Muscle layer of duodenum (tissue), 2 donors: ENCODE measurements around the gene THYN1.

Experiments
- H3K27ac ChIP-seq: one replicate; pipeline ENCODE4 v1.7.0; 2013; ENCODE audit warnings: mild to moderate bottlenecking, low read length
- H3K27me3 ChIP-seq: one replicate; pipeline ENCODE4 v1.7.0; 2013; ENCODE audit warnings: low read depth, mild to moderate bottlenecking, control low read depth, low read length
- H3K36me3 ChIP-seq, 2 donors: one replicate each; pipeline ENCODE4 v1.7.0; 2013; ENCODE audit warnings: low read length in 2 of 2, control low read depth in 1 of 2, mild to moderate bottlenecking in 1 of 2; ENCODE audit not compliant: insufficient read depth in 2 of 2, control insufficient read depth in 1 of 2
- H3K4me1 ChIP-seq, 2 donors: one replicate each; pipeline ENCODE4 v1.7.0; 2013; ENCODE audit warnings: low read length in 2 of 2, mild to moderate bottlenecking in 2 of 2, control low read depth in 1 of 2, moderate library complexity in 1 of 2; ENCODE audit not compliant: insufficient read depth in 2 of 2, control insufficient read depth in 1 of 2
- H3K4me3 ChIP-seq, 2 donors: one replicate each; pipeline ENCODE4 v1.7.0; 2013; ENCODE audit warnings: low read length in 2 of 2, low read depth in 1 of 2, mild to moderate bottlenecking in 1 of 2
- H3K9me3 ChIP-seq, 2 donors: one replicate each; pipeline ENCODE4 v1.7.0; 2013; ENCODE audit warnings: low read length in 2 of 2, control low read depth in 1 of 2, mild to moderate bottlenecking in 1 of 2; ENCODE audit not compliant: control insufficient read depth in 1 of 2
- donor health status: healthy.

THYN1 gene

DNA sequence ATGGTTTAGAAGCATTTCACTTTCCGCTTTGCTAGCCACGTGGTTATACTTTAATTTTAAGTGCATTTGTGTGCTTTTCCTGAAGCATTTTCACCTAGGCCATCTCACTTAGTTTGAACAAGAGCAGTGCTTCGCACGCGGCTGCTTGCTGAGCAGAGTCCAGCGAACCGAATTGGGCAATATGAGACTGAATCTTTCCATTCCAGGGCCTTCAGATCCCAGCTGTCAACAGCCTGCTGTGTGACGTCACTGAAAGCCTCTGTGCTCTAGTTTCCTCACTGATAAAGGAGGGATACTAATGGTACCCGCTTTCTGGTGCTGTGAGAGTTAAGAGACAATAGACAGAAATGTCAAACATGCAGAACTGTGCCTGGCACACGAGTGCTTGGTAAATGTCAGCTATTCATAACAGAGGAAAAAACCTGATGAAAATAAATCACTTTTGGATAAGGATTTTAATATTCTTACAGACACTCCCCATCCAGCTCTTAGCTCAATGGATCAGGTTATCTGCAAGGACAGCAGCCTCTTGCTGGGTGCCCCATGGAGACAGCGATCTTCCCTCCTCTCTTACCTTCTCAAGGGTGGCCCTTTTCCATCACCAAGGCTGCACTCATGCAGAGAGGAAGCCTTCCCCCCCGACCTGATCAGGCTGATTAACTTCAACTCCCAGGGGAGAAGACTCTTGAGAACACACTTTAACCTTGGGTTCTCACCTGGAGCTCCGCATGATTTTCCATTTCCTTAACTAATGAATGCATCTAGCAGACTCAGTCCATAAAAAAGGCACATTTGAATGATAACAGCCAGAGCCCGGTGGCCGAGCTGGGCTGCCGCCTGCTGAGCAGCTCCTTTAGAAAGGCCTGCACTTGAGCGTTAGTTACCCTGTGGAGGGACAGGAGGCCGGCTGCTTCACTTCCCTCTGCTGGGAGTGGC lies 19.5 kb upstream of the THYN1 start:
- Histone ChIP-seq H3K27ac (no peak overlapping the region), H3K36me3 (no peaks in the 10 kb centered on the region), H3K9me3 (no peaks in the 10 kb centered on the region), H3K27me3 (peaks cover 44% of the 10 kb centered on the region), H3K4me1 (peaks cover 6 to 24% of the 10 kb centered on the region in 2 donors), H3K4me3 (no peak overlapping the region)

DNA sequence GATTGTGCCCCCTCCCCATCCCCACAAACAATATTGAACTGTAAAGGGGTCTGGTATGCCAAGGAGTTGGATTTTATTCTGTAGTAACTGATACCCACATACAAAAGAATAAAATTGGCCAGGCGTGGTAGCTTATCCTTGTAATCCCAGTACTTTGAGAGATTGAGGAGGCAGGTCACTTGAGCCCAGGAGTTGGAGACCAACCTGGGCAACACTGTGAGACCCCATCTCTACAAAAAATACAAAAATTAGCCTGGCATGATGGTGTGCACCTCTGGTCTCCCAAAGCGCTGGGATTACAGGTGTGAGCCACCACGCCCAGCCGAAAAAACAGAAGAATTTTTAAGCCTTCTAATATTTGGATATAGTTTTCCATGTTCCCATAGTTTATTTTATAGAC lies 18.8 kb upstream of the THYN1 start:
- H3K27ac ChIP-seq = no peak overlapping the region
- peaks cover 38% of the 10 kb centered on the region for H3K27me3 ChIP-seq
- H3K9me3 ChIP-seq = no peaks in the 10 kb centered on the region
- H3K36me3 ChIP-seq = no peaks in the 10 kb centered on the region
- H3K4me3 ChIP-seq = no peak overlapping the region
- H3K4me1 ChIP-seq = peaks cover 6 to 18% of the 10 kb centered on the region in 2 donors

DNA sequence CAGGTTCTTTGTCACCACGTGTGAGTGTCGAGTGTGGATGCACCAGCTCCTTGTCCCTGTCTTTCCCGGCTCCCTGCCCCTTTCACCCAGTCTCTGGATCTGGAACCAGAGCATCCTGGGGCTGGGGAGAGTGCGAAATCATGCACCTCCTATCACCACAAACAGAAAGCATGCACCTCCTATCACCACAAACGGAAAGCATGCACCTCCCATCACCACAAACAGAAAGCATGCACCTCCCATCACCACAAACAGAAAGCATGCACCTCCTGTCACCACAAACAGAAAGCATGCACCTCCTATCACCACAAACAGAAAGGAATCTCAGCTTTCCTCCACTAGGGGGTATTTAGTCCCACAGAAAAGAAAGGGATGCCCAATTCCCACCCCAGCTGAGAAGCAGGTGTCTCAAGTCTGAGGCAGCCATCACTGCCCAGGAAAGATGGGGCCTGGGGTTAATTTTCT lies 17.1 kb upstream of the THYN1 start:
- H3K36me3 ChIP-seq = peaks cover under 1% of the 10 kb centered on the region in 2 donors
- H3K4me3 ChIP-seq = no peak overlapping the region
- no peaks in the 10 kb centered on the region for H3K9me3 ChIP-seq
- peaks cover under 1 to 1% of the 10 kb centered on the region in 2 donors for H3K4me1 ChIP-seq
- no peak overlapping the region for H3K27ac ChIP-seq
- H3K27me3 ChIP-seq = peaks cover 25% of the 10 kb centered on the region

DNA sequence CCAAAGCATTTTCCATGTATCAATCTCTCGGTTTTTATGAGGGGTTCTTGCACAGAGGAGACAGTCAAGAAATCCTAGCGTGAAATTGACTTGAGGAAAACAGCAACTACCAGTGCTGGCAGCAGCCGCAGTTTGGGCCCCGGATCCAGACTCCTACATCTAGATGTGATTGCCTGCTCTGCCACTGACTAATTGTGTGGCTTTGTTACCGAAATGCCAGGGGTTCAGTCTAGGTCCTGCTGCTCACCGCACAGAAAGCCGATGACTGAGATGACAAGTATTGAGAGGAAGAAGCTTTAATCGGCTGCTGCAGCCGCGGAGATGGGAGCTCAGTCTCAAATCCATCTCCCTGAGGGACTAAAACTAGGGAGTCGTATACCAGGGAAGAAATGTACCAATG lies 14.8 kb upstream of the THYN1 start:
- Histone ChIP-seq H3K9me3 (no peaks in the 10 kb centered on the region), H3K36me3 (peaks cover 6 to 19% of the 10 kb centered on the region in 2 donors), H3K27me3 (peaks cover 8% of the 10 kb centered on the region), H3K4me1 (no peaks in the 10 kb centered on the region), H3K4me3 (no peak overlapping the region), H3K27ac (no peak overlapping the region)

DNA sequence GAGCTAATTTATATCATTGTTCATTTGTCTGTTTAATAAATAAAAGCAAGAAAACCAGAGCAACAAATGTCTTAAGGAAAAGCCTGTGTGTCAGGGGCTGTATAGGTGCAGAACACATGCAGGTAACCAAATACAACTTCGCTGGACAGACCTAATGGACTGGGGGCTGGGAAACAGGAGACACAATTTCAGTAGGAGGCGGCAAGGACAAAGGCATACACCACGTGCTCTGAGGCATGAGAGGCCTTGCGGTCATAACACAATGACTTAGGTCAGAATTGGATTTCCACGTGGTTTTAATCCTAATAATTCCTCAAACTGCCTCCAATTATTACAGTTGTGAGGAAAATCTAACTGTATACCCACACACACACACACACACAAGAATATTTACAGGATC lies 14.3 kb upstream of the THYN1 start:
- Histone ChIP-seq H3K27me3 (peaks cover 3% of the 10 kb centered on the region), H3K4me1 (no peaks in the 10 kb centered on the region), H3K27ac (no peak overlapping the region), H3K36me3 (peaks cover 8 to 24% of the 10 kb centered on the region in 2 donors), H3K9me3 (no peaks in the 10 kb centered on the region), H3K4me3 (no peak overlapping the region)

DNA sequence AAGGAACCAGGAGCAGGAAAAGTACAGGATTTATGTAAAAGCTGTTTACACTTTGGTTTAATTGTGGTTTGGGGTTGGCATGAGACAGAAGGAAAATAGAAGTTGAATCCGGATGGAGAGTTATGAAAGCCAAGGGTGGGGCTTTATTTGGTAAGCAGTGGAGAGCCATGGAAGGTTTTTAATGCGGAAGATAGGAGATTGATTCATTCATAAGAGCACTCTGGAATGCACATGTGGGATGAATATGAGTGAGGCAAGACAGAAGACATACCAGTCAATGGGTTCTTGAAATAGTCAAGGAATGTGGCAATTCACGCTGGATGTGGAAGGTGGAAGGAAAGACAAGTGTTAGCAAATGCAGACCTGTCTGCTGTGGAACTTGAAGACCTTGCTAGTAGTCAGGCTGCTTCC lies 13.7 kb upstream of the THYN1 start:
- H3K27ac ChIP-seq = no peak overlapping the region
- H3K9me3 ChIP-seq = no peaks in the 10 kb centered on the region
- H3K27me3 ChIP-seq = no peaks in the 10 kb centered on the region
- peaks cover 13 to 30% of the 10 kb centered on the region in 2 donors for H3K36me3 ChIP-seq
- H3K4me1 ChIP-seq = no peaks in the 10 kb centered on the region
- no peak overlapping the region for H3K4me3 ChIP-seq

DNA sequence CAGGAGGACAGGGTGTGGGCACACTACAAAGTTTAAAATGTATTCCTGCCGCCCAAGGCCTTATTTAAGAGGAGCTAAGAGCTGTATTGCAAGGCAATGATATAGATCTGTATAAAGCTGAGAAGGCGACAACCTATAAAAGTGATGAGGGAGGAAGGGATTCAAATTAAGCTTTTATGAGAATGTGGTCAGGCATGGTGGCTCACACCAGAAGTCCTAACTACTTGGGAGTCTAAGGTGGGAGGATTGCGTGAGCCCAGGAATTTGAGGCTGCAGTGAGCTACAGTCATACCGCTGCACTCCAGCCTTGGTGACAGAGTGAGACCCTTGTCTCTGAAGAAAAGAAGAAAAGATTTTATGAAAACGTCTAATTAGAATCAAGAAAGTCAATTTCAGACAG lies 13.3 kb upstream of the THYN1 start:
- Histone ChIP-seq H3K27me3 (no peaks in the 10 kb centered on the region), H3K4me1 (no peaks in the 10 kb centered on the region), H3K27ac (no peak overlapping the region), H3K36me3 (peaks cover 13 to 34% of the 10 kb centered on the region in 2 donors), H3K4me3 (no peak overlapping the region), H3K9me3 (no peaks in the 10 kb centered on the region)

DNA sequence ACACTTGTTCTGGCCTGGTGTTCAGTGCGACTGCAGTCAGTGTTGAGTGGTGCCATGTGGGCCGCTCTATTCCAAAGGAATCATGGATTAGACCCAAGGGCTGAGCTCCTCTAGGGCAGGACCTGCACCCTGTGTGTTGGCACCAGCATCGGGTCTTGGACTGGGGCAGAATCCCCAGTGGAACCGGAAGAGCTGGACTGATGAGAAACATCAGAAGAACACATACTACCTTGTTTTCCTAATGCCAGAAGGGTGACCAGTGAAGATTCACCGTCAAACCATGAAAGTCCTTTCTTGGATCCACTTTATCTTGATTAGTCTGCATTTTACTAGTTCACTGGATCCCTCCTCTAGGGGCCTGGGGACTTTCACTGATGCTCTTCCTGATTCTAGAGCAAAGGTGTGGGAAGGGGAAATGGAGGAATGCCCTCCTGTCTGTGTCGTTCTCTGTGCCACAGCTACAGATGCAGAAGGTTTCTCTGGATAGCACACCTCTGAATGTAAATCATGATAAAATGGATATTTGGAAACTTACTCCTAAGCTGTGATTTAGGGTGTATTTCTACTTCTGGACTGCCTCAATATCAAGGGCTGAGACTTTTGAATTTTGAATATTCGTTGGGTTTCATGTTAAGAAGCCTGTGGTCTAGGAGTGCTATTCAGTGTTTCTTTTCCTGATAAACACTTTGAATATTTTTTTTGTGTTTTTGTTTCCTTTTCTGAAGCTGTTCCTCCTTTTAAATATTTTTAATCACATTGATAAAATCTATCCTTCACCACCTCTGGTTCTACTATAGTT lies 12.0 kb upstream of the THYN1 start:
- no peak overlapping the region for H3K27ac ChIP-seq
- no peaks in the 10 kb centered on the region for H3K9me3 ChIP-seq
- H3K4me1 ChIP-seq = no peaks in the 10 kb centered on the region
- peaks cover 17 to 47% of the 10 kb centered on the region in 2 donors for H3K36me3 ChIP-seq
- H3K27me3 ChIP-seq = no peaks in the 10 kb centered on the region
- no peak overlapping the region for H3K4me3 ChIP-seq

DNA sequence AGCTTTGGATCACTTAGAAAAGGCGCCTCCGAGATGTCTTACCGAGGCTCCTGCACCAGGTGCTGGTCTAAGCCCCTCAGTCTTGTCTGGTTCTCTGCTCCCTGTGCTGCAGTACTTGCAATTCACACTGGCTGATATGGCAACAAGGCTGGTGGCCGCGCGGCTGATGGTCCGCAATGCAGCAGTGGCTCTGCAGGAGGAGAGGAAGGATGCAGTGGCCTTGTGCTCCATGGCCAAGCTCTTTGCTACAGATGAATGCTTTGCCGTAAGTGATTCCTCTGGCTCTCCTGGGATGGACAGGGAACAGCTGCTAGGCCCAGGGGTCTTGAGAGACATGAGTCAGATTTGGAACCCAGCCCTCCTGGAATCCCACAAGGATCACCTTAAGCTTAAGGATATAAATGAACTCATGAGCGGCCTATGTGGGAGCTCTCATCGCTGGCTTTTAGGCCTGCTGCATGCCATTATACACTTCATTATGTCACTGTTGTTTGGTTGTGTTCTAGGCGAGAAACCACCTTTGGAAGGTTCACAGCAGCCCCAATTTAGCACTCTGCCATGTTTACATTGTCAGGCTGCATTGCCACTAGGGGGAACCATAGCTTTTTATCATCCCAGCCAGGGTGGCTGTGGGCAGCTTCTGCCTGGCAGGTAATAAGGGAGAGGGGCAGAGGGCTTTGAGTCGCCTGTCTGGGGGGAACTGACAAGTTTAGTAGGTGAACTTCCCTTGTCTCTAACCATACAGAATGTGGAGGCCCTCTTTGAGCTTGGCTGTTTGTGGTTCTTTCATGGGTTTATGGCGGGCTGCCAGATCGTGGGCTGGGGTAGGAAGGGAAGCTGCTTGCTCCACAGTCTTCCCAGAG lies 8.7 kb upstream of the THYN1 start:
- H3K4me3 ChIP-seq = no peak overlapping the region
- H3K4me1 ChIP-seq = no peaks in the 10 kb centered on the region
- H3K9me3 ChIP-seq = no peaks in the 10 kb centered on the region
- peaks cover 37 to 68% of the 10 kb centered on the region in 2 donors for H3K36me3 ChIP-seq
- H3K27me3 ChIP-seq = no peaks in the 10 kb centered on the region
- H3K27ac ChIP-seq = no peak overlapping the region

DNA sequence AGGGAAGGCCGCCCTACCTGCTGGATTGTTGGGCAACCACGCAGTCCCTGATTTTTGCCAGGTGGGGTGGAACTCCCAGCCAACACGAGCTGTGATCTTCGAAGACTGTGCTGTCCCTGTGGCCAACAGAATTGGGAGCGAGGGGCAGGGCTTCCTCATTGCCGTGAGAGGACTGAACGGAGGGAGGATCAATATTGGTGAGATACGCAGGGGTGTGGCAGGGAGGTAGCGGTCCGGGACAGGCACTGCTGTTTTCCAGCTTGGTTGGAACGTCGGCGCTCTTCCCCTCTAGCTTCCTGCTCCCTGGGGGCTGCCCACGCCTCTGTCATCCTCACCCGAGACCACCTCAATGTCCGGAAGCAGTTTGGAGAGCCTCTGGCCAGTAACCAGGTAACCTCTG lies 7.8 kb upstream of the THYN1 start:
- H3K36me3 ChIP-seq = peaks cover 37 to 74% of the 10 kb centered on the region in 2 donors
- no peaks in the 10 kb centered on the region for H3K9me3 ChIP-seq
- no peak overlapping the region for H3K27ac ChIP-seq
- no peaks in the 10 kb centered on the region for H3K27me3 ChIP-seq
- no peak overlapping the region for H3K4me3 ChIP-seq
- H3K4me1 ChIP-seq = no peaks in the 10 kb centered on the region
